ENCODE results near the gene LIN54.

DNA sequence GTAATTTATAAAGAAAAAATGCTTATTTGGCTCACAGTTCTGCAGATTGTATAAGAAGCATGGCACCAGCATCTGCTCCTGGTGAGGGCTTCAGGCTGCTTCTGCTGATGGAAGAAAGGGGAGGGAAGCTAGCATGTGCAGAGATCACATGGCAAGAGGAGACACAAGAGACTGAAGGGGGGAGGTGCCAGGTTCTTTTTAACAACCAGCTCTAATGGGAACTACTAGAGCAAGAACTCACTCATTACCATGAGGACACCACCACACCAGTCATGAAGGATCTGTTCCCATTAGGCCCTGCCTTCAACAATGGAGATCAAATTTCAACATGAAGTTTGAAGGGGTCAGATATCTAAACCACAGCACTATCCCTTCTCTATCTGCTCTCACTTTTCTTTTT, 14.9 kb upstream of the LIN54 start:
- TF ChIP-seq EHMT2 (IDR thresholded peaks at IDR 0.05; ENCODE audit: borderline replicate concordance, low read depth, low read length): no peak
- TF ChIP-seq POLR2A (IDR thresholded peaks at IDR 0.05; ENCODE audit: insufficient read depth in 1 of 2, low read depth in 2 of 2, low read length in 2 of 2): no peak
- no peak for TF ChIP-seq SATB2 (CRISPR knock-in tag; IDR thresholded peaks at IDR 0.05)
- no peak for TF ChIP-seq JUND (CRISPR knock-in tag; IDR thresholded peaks at IDR 0.05)
- TF ChIP-seq ZKSCAN8 (CRISPR knock-in tag; IDR thresholded peaks at IDR 0.05; ENCODE audit: borderline replicate concordance): no peak
- TF ChIP-seq HNF4A (CRISPR knock-in tag; IDR thresholded peaks at IDR 0.05): no peak
- no peak for TF ChIP-seq ETV6 (CRISPR knock-in tag; conservative IDR thresholded peaks at IDR 0.05)
- TF ChIP-seq JUNB (CRISPR knock-in tag; IDR thresholded peaks at IDR 0.05; ENCODE audit: borderline replicate concordance): no peak
- TF ChIP-seq ZNF564 (CRISPR knock-in tag; IDR thresholded peaks at IDR 0.05): no peak
- TF ChIP-seq EZH2 (conservative IDR thresholded peaks at IDR 0.05; ENCODE audit: low read depth, low read length): no peak
